Stimulated activated CD4-positive, alpha-beta T cell treated with anti-CD3 and anti-CD28 coated beads, Interleukin-15, amount 100 ng/mL, for 24 hours (primary cell): ENCODE measurements around the gene KRT81.
"Not testable (repeated sequence)": the region's sequence is repeated elsewhere in the genome, so short reads cannot be mapped to it uniquely, and the experiment has no call there.

Experiments
- DNase-seq: peaks from one replicate; pipeline ENCODE4 v3.0.0-alpha.2; 2020

Gene KRT81

DNA sequence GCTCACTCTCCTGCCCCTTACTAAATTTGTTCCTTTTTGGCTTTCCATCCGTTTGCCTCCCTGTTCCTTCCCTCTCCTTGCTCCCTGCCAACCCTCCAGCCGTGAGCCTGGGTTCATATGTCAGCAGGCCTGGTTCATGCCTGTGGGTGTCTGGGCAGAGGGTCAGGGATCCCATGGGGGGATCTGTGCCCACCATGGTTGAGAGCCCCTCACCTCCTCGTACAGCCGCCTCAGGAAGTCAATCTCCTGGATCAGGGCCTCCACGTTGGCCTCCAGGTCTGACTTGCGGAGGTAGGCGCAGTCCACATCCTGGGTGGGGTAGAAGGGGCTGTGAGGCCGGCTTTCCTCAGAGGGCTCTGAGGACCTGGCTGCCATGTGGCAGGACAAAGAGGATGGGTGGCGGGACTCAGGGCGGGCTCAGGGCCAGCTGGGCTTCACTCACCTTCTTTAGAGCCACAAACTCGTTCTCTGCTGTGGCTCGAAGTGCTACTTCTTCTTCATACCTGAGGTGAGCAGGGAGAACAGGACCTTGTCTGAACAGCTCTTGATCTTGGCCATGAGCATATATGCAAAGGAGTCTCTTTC is 26.2 kb upstream of the KRT81 start:
- DNase-seq: no peak

DNA sequence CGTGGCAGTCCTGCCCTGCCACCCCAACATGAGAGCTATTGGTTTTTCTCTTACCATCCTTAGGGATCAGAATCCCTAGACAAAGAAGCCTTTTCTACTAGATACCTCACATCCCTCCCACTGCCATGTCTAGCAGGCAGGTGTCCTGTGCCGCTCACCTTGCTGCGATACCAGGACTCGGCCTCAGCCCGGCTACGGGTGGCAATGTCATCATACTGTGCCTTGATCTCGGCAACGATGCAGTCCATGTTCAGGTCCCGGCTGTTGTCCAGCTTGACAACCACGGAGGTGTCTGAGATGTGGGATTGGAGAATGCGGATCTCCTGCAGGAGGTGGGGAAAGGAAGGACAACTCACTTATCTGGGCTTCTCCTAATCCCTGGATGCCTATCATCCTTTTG is 25.4 kb upstream of the KRT81 start:
- no peak for DNase-seq

DNA sequence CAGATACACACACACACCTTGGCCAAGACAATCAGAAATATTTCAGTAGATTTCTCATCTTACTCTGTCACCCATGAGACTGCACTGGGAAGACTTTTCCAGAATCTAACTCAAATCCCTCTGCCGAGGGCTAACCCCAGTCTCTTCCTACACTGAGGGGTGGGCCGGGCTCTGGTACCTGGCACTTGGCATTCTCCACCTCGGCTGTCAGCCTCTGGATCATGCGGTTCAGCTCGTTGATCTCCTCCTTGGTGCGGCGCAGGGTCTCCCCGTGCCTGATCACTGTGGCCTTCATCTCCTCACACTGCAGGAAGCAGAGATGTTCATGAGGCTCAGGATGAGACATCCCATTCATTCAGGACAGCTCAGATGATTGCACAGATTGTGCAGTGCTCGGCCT is 25.0 kb upstream of the KRT81 start:
- DNase-seq: no peak

DNA sequence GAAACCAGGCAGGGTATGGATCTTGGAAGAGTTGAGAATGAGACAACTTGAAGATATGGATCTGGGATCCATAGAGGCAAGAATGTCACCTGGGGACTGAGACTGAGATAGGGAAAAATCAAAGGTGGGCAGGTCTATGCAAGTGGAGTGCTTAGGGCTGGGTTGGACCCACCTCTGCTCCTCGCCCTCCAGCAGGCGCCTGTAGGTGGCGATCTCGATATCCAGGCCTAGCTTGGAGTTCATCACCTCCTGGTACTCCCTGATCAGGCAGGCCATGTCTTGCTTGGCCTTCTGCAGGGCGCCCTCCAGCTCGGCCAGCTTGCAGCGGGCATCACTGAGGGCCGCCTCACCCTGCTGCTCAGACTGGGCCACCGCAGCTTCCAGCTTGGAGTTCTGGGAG is 24.4 kb upstream of the KRT81 start:
- DNase-seq: peak; percentile 55

DNA sequence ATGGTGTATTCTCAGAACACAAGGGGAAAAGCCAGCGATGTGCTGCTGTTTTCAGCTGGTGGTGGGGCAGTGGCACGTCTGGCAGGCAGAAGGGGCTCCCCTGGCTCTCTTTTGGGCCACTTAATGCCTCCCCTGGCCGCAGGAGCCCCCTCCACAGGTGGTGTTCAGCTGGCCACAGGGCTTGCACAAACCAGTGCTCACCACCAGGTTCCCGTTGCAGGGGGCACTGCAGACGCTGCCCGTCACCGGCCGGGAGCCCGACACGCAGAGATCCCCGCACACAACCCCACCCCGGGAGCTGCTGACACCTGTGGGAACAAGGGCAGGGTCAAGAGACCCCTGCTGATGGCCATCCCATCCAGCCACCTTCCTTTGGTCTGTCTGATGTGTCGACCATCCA is 23.2 kb upstream of the KRT81 start:
- DNase-seq: no peak

DNA sequence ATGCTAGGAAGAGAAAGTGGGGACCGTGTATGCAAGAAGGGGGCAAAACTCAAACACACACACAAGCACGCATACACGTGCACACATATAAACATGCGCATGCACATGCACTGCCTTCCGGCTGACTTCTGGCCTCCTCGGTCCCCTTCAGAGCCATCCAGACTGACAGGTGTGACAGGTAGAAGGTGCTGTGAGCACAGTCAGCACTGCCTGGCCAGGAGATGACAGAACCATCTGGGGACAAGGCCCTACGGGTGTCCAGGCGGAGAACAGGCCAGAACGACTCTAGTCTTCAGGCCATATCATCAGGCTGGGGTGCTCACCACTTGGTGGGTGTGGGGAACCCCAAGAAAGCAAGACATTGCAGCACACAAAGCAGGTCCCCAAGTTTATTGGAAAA is 22.6 kb upstream of the KRT81 start:
- no peak for DNase-seq

DNA sequence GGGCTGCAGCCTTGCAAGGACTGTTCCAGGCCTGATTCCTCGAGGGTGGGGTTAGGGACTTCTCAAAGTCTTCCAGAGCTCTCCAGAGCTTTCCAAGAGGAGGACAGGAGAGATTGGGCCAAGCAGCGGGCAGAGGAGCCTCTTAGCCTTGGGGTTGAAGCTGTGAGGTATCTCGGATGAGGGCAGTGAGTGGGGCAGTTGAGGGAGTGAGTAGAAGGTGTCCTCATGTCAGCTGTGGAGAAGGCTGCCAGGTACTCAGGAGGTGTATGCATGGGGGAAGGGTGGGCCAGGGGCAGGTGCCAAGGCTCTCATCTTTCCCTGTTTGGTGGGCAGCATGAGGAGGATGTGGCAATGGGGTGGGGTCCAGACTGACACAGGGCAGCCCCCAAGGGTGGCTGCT is 22.1 kb upstream of the KRT81 start:
- DNase-seq: no peak

DNA sequence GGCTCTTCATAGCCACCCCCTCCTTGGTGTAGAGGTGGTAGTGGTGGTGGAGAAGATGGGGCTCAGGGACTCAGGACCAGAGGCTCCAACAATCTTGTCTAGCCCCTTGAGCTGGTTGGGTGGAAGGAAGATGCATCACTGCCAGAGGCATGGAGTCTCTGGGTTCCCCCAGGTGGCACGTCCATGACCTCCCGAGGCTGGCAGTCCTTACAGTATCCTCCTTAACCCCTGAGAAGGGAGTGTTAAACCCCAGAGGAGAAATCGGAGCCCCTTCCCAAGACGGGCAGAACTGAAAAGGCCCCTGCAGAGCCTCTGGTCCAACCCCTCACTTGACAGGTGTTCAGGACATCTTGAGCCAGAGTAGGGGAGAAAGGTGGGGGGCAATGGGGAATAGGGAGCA is 20.8 kb upstream of the KRT81 start:
- DNase-seq: no peak

DNA sequence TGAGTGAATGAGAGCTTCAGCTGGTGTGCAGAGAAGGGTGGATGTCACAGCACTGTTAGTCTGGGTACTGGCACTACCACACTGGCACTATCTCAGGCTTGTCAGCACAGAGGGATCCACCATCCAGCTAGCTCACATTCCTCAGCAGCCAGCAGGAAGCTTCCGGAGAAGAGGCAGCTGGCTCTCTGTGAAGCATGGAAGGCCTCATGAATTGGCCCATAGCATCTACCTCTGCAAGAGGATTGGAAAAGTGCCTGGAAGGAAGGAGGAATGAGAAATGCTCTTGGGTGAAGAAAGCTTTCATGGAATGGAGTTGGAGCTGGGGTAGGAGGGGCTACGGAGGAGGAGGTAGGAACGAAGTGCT is 19.9 kb upstream of the KRT81 start:
- no peak for DNase-seq

DNA sequence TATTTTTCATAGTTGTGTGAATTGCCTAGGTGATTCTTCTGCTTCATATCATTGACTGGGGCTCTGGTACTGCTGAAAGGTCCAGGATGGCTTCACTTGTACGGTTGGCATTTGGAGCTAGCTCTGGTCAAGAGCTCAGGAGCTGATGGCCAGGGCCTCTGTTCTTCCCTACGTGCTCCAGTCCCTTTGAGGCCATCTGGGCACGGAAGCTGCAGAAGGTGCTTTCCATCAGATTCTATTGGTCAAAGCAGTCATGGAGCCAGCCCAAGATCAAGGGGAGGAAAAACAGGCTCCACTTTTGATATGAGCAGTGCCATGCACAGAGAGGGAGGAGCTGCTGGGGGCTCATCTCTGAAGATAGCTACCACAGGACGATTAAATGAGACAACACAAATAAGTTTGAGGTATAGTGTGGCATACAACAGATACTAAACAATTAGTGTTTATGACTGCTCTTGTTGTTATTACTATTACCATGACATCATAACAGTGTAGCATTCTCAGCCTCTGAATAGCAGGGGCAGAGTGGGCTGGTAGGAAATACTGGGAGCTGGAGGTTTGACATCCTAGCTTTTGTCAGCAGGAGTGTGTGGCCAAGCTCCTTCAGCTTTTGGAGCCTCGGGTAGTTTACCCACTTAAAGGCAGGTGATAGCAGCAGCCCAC is 19.4 kb upstream of the KRT81 start:
- DNase-seq: no peak

DNA sequence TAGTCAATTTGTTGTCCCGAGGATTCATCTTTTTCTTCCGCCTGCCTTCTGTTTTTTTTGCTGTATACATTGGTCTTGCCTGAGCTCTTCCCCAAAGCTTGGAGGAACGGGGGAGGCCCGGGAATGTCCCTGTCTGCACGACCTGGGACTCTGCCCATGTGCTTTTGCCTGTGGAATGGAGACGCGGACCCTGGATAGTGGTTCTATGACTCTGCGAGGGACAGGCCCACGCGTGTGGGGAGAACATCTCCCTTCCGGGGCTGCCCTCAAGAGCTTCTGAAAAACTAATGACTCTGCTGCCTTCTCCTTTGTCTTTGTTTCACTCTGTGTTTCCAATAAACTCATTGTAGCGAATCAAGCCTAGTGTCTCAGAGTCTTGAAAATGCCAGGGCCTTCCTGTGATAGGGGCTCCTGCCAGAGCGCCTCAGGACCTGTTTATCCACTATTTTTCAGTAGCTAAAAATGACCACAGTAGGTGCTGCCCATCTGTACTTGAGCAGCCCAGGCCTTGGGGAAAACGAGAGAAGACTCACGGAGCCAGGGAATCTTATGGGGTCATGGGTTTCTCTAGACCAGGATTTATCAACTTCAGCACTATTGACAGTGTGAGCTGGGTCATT is 17.6 kb upstream of the KRT81 start:
- DNase-seq: no peak

DNA sequence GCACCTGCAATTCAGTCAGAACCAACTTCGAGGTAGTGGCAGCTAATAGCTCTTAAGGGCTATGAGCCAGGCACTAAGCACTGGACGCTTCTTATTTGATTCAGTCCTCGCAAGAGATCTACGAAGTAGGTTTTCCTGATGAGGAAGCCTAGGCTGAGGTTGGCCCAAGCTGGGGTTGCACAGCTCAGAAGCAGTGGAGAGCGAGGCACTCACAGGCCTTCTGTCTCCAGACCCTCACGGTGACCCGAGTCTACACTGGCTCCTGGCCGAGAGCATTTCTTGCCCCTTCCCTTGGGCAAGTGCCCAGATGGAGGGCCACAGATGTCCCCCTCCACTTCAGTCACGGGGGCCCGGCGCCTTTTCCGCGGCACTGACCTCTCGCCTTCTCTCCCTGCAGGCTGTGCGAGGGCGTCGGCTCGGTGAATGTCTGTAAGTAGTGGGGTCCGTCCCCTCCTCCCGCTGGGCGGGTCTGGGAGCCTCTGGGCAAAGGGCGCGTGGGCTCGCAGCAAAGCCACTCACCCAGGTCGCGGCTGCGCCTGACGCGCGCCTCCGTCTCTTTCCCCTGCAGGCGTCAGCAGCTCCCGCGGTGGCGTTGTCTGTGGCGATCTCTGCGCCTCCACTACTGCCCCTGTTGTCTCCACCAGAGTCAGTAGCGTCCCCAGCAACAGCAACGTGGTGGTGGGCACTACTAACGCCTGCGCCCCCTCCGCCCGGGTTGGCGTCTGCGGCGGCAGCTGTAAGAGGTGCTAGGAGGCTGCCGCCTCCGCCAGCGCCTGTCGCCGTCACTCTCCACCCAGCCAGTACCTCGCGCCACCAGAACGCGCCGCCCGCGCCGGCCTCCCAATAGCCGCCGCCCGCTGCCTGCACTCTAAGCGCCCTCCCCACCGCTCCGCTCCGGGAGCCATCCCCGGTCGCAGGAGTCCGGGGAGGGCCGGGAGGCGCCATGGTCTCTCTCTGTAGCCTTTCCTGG is 16.8 kb upstream of the KRT81 start:
- peak; percentile 70 for DNase-seq

DNA sequence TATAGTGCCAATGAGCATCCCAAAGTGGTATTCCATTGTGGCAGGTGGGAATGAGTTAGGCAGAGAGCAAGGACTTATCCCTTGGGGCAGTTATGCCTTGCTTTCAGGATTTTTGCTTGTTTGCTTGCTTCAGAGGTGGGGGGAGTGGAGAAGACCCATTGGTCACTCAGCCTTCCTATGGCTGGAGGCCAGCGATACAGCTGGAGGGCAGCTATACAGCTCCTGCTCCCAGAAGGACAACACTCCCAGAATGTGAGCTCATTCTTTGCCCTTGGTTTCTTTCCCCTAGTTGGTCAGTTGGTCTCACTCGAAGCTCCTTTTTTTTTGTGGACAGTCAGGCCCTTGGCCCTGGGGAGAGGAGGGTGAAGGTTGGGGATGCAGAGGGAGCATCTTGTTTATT is 15.4 kb upstream of the KRT81 start:
- no peak for DNase-seq

DNA sequence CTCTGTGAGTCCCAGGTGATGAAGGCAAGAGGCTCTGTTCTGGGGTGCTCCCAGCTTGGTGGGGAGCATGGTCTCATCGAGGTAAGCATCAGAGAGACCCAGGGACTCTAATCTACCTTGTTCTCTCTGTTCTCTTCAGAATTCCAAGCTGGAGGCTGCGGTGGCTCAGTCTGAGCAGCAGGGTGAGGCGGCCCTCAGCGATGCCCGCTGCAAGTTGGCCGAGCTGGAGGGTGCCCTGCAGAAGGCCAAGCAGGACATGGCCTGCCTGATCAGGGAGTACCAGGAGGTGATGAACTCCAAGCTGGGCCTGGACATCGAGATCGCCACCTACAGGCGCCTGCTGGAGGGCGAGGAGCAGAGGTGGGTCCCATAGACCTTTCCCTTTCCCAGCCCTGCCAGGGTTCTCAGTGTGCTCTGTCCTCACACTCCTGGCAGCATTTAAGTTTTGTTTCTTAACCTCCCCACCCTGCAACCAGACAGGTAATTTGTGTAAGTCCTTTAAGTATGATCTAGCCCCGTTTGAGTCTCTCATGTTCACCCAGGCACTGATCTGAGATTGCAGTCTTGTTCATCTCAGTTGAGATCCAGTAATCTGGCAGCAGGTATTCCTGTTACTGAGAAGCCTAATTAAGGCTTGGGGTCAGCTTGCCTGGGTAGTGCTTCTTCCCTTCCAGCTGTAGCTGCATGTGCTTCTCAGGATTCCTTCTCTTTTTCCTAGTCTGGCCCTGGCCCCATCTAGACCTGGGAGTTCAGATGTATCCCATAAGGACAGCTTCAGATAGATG is 14.8 kb upstream of the KRT81 start:
- DNase-seq: no peak

DNA sequence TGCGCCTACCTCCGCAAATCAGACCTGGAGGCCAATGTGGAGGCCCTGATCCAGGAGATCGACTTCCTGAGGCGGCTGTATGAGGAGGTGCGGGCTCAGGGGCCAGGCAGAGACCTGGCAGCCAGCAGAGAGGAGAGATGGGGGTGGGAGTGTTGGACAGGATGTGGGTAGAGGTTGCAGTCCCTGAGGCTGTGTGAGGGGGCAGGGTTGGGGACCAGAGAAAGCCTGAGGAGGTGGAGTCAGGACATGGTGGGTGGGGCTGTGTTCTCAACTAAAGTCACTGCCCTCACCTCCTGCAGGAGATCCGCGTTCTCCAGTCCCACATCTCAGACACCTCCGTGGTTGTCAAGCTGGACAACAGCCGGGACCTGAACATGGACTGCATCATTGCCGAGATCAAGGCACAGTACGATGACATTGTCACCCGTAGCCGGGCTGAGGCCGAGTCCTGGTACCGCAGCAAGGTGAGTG is 13.6 kb upstream of the KRT81 start:
- DNase-seq: peak; percentile 35

DNA sequence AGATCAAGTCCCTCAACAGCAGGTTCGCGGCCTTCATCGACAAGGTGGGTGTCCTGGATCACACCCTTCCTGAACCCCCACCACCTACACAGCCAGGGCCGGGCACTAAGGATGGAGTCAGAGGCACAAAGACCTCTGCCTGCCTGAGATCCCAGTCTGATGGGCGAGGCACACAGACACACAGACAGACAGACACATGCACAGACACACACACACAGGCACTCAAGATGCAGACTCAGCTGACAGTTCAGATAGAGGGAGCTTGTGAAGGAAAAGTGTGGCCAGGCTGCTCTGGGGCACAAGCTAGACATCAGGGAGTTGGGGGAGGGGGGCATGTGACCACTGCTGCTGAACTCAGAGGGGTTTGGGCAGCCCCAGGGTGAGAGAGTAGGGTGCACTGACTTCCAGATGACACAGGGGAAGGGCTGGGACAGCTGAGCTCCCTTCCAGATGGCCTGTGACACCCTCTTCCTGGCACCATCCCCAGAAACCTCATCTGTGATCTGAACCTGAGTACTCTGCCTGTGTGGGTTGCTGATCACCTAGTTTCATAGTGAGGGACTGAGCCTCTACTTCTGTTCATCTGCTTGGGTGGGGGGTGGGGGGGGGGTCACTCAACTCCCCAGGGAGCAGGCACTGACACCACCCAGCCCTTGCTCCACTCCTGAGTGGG is 11.0 kb upstream of the KRT81 start:
- not testable (repeated sequence) for DNase-seq

DNA sequence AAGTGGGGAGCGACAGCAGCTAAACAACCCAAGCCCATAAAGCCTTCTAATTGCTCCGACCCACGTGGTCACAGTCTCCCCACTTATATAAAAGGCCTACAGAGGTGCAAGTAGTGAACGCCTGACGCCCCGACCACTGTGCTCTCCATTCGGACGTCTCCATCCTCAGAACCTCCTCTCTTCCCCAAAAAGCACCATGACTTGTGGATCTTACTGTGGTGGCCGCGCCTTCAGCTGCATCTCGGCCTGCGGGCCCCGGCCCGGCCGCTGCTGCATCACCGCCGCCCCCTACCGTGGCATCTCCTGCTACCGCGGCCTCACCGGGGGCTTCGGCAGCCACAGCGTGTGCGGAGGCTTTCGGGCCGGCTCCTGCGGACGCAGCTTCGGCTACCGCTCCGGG is 10.4 kb upstream of the KRT81 start:
- DNase-seq: not testable (repeated sequence)

DNA sequence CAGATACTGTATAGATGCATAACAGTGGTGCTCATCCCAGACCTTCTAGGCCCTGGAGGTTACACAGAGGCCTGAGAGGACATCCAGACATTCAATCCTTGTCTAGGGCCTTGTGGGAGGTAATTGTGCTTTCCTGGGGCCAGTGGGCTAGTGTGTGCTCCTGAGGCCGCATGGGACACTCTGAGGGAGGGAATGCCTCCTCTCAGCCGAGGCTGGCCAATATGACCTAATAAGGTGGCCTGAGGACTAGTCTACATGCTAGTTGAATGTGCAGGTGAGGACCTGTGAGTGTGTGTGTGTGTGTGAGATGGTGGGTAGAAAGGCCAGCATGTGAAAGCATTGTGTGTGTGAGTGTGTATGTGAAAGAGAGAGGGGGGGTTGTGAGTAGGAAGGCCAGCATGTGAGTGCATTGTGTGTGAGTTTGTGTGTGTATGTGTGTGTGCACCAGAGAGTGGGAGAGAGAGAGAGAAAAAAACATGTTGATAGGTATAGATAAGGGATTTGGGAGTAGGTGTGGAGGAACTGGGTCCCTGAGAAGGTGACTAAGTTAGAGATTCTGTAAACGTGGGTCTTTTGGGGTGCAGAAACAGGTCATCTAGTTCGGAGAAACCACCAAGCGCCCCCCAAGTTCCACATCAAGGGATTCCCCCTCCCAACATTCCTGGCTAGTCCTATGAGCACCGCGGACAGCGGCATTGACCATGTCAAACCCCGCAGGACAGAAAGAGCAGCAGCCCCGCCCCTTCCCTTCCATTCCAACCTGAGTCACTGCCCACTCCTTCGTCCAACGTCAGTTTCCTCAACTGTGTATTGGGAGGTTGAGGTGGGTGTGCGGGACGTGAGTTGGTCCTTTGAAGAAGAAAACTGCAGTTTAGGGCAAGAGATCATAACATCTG is 9.7 kb upstream of the KRT81 start:
- DNase-seq: no peak

DNA sequence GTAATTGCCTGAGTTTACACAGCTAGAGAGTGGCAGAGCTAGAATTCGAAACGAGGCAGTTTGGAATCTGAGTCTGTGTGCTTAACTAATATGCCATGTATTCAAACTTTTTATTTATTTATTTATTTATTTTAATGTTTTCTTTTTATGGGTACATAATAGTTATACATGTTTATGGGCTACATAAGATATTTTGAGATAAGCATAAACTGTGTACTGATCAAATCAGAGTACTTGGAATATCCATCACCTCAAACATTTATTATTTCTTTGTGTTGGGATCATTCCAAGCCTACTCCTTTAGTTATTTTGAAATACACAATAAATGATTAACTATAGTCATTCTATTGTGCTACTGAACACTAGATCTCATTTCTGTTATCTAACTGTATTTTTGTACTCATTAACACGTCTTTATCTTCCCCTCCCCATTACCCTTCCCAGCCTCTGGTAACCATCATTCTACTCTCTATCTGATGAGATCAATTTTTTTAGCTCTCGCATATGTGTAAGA is 7.4 kb upstream of the KRT81 start:
- no peak for DNase-seq

DNA sequence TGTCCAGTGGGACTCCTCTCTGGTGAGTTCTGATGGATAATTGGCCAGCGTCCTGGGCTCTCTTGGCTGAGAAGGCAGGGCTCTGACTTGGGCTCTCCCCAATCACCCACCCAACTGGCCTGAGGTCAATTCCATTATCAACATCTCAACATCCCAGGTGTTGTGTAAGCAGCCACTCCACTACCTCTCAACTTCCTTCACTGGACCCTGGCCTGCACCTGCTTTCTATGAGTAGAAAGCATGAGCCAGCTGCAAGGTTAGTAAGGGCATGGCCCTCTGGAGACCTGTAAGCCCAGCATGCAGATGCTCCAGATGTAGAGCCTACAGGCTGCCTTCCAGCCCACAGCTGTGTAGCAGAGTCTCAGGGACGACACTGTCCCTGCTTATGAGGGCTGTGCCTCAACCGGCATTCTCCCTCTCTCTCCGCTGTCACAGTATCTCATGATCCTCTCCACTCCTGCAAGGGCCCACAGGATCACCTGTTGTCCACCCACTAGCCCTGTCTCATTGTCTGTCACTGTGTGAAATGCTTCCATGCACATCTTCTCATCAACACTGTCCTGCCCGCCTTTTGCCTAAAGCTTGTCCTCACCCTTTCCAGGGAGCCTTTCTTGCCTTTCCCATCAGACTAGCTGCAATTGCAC is 5.4 kb upstream of the KRT81 start:
- no peak for DNase-seq
